Camera-type eye (tissue), 1 donor: ENCODE results near the gene C19orf33. TPM values are rescaled to one million over a fixed set of nuclear protein-coding genes. Genes with fewer than 3 reads are reported as not detected.

Experiments used
- total RNA-seq: library from RNA; depleted of rRNA; stranded (reverse); fragments of >200 nt; gene quantifications from one replicate; pipeline ENCODE4 v1.2.3, GENCODE V29; 2014

Gene C19orf33
- 9.2 TPM for total RNA-seq

GRCh38 chr19:38303517-38304351, at the start of gene C19orf33:
Gene C19orf33 (plus strand): TSS chr19:38304251. CDS start chr19:38304262, 11 bp downstream.

GRCh38 chr19:38264486-38265212, 39.4 kb upstream of the C19orf33 start, which contains the start of gene SPINT2:
Gene SPINT2 (plus strand): TSS chr19:38264573. CDS start chr19:38264893, 320 bp downstream.

GRCh38 chr19:38315657-38316476, 11.8 kb downstream of the C19orf33 start, which contains the start of gene YIF1B:
Gene YIF1B (minus strand): TSS chr19:38315947. CDS start chr19:38315917, 30 bp downstream.

GRCh38 chr19:38319421-38320258, 15.6 kb downstream of the C19orf33 start, which contains the start of gene KCNK6:
Gene KCNK6 (plus strand): TSS chr19:38319845. CDS start chr19:38319951, 106 bp downstream.

Other genes with a start within 250 kb of the C19orf33 start
- 7.5 TPM for gene DPF1, start 80.0 kb upstream of the C19orf33 start, total RNA-seq
- 4.7 TPM for gene PPP1R14A, start 47.9 kb upstream of the C19orf33 start, total RNA-seq
- gene SPINT2, start 39.7 kb upstream of the C19orf33 start, total RNA-seq: 64.4 TPM
- 24.0 TPM for gene YIF1B, start 11.7 kb downstream of the C19orf33 start, total RNA-seq
- gene KCNK6, start 15.6 kb downstream of the C19orf33 start, total RNA-seq: 2.4 TPM
- gene CATSPERG, start 31.6 kb downstream of the C19orf33 start, total RNA-seq: 3.4 TPM
- gene PSMD8, start 70.3 kb downstream of the C19orf33 start, total RNA-seq: 116 TPM
- gene GGN, start 83.8 kb downstream of the C19orf33 start, total RNA-seq: 0.16 TPM
- gene SPRED3, start 84.4 kb downstream of the C19orf33 start, total RNA-seq: 0.38 TPM
- gene FAM98C, start 98.8 kb downstream of the C19orf33 start, total RNA-seq: 18.5 TPM
- 0.93 TPM for gene RASGRP4, start 122.0 kb downstream of the C19orf33 start, total RNA-seq
- 20.4 TPM for gene RYR1, start 129.4 kb downstream of the C19orf33 start, total RNA-seq